ENCODE results near the gene PTBP1.

PTBP1 gene

GRCh38 chr19:772730-773436, 24.4 kb upstream of the PTBP1 start:
- no peak for DNase-seq

DNA sequence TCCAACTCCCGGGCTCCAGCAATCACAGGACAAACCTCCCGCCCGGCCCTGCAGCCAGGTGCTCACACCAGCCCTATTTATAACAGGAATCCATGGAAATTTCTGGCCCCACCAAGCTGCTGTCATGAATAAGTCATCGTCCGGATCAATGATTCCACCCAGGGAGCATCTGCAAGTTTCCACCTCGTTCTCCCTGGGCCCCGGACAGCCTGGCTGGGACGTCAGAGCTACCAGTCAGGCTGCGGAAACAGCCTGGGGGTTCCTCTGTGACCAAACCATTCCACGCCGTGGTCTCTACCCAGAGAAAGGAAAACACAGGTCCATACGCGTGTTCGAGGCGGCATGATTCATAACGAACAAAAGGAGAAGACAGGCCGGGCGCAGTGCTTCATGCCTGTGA, 20.7 kb upstream of the PTBP1 start:
- no peak for DNase-seq

- DNase-seq, result no peak
These were observed 18.2 kb upstream of the PTBP1 start for GRCh38 chr19:778910-779653.

- no peak for DNase-seq
These were observed 16.3 kb upstream of the PTBP1 start for GRCh38 chr19:780935-781334.

DNA sequence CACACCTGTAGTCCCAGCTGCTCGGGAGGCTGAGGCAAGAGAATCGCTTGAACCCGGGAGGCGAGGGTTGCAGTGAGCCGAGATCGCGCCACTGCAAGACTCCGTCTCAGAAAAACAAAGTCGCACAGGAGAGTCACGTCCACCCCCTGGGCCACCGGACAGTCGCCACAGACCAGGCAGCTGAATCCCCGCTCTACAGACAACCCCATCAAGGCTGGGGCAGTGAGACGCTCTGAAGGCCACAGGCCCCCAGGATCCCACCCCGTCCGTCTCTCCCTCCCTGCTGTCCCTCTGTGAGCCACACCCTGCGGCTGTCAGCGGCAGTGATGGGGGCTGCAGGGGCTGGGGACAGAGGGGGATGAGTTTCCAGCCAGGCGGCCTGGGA, 15.5 kb upstream of the PTBP1 start:
- no peak for DNase-seq

- no peak for DNase-seq
These were observed 14.9 kb upstream of the PTBP1 start for GRCh38 chr19:782185-782877.

- no peak for DNase-seq
These were observed 14.2 kb upstream of the PTBP1 start for GRCh38 chr19:782878-783668.

- no peak for DNase-seq
These were observed 12.7 kb upstream of the PTBP1 start for GRCh38 chr19:784541-784940.

DNA sequence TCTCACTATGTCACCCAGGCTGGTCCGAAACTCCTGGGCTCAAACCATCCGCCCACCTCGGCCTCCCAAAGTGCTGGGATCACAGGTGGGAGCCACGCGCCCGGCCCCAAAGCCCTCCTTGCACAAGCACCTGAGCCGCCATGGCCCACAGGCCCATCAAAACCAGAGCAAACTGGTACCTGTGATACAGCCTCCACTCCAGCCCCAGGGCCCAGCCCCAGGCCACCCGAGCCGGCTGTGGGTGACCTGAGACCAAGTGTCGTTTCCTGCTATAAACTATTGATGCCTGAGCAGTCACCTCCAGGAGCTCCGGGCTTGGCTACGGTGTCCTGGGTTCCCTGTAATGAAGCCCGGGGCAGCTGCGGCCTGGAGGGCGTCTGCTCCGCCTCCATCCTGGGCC, 9.7 kb upstream of the PTBP1 start:
- no peak for DNase-seq

DNA sequence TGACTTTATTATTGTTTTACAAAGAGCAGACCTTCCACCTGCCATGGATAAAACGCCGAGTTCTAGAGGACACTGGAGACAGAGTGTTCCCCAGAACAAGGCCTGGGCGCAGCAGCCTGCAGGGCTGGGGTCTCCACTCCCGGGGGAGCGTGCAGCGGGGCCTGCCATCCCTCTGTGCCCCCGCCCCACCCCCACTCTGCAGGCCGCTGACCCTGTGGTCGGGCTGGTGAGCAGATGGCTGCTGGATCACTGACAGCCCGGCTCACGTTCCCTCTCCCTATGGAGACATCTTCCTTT, 8.6 kb upstream of the PTBP1 start:
- DNase-seq, result no peak

- no peak for DNase-seq
These were observed 8.1 kb upstream of the PTBP1 start for GRCh38 chr19:788983-789700.

- no peak for DNase-seq
These were observed 7.6 kb upstream of the PTBP1 start for GRCh38 chr19:789701-790060.

GRCh38 chr19:791007-791566, 6.2 kb upstream of the PTBP1 start:
- DNase-seq, result no peak

DNA sequence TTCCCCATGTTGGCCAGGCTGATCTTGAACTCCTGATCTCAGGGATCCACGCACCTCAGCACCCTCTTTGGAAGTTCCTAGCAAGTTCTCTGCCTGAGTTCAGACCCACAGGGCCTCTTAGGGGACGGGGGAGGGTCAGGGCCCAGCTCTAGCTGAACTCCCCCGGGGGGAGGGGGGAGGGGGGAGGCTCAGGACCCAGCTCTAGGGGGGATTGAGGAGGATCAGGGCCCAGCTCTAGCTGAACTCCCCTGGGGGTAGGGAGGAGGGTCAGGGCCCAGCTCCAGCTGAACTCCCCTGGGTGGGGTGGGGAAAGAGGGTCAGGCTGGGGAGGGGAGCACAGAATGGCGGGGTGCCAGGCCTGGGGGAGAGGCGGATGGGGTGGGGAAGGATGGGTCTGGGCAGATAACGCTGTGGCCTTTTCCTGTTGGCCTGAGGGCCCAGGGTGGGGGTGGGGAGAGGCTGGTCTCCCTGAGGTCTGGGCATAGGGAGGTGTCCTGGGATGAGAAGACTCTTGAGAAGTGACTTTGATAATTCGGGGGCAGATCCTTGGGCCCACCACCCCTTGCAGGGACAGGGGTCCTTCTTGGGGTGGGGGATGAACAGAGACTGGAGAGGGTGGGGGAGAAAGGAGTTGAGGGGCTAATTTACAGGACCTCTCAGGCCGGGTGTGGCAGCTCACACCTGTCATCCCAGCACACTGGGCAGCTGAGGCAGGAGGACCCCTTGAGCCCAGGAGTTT, 5.5 kb upstream of the PTBP1 start:
- no peak for DNase-seq

- DNase-seq, result no peak
These were observed 4.9 kb upstream of the PTBP1 start for GRCh38 chr19:792306-792885.

DNA sequence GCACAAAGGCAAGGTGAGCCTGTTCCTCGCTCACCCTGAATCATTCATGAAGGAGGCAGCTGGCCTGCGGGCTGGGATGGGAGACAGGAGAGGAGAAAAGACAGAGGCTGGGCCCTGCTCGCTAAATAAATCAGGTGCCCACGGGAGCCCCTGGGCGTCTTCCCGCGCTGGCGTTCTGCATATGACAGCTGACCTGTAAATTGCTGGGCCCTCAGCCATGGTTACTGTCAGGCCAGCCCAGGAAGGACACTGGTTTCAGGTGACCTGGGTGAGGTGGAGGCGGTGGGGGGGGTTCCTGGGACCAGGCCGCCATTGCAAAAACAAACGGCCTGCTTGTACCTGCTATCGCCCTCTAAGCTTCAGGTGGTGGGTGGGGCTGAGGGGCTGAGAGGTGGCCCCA, 3.4 kb upstream of the PTBP1 start:
- DNase-seq, result no peak

DNA sequence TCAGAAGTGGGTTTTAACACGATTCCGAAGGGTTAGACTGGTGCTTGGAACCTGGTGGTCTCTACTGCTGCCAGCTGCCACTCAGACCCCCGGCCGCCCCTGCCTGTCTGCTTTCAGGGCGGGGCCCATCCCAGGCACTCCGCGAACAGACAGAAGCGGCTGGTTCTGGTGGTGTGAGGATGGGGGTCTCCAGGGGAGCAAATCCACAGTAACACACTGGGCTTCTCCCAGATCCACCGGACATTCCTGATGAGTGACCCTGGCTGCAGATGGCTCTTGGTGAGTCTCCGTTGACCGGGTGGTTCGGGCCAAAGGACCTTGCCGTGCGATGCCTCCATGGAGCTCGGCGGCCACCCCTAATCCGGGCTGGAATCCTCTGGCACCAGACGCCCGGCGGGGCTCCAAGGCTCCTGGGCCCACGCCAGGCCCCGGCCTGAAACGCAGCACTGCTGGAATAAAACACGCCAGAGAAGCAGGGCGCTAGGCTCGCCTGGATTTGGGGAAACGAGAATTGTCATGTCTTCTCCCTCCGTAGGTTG, 2.1 kb upstream of the PTBP1 start:
- no peak for DNase-seq

GRCh38 chr19:795691-796581, 1.3 kb upstream of the PTBP1 start:
- DNase-seq, result no peak

DNA sequence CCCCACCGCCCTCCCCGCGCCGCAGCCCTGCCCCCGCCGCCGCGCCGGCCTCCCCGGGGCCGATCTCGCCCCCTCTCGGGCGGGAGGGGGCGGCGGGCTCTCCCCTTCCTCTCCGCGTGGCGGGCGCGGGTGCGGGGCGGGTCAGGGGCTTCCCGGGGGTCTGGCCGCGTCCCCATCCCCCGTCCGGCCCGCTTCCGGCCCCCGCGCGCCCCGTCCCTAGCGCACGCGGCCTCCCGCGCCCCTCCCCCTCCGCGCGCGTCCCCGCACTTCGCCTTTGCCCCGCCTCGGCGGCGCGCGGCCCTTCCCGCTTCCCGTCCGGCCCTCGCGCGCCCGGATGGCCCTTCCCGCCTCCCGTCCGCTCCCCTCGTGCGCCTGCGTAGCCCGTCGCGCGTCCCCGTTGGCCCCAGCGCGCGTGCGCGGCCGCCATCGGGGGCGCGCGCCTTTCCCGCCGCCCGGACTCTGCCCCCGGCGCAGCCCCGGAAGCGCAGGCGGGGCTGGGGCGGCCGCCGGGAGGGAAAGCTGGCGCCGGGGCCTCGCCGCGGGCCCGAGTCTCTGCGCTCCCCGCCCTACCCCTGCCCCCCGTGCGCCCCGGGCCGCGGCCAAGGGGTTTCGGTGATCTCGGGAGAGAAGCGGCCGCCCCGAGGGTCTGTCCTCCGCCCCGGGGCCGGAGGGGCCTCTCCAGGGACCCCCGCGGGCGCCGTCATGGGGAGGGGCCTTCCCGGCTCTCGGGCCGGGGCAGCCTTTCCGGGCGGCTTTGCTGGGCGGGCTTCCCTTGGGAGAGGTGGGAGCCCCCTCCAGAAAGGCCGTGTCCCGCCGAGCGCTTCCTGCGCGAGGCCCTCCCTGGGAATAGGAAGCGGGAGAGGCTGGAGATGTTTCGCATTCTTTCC, 519 bp downstream of the PTBP1 start:
- DNase-seq, result peak; percentile 37 to 61
